Renal cortical epithelial cell (primary cell): ENCODE data around the gene AFP. TPM values are rescaled to one million over a fixed set of nuclear protein-coding genes. Genes with fewer than 3 reads are reported as not detected.

ENCODE experiments used
- DNase-seq: peaks from one replicate; pipeline ENCODE4 v3.0.0-alpha.2; 2011; ENCODE audit warnings: low read depth
- total RNA-seq: library from RNA; depleted of rRNA; stranded (reverse); fragments of >200 nt; gene quantifications from 2 replicates; pipeline ENCODE4 v1.2.3, GENCODE V29; 2014

Gene AFP
- total RNA-seq, 1 donor from 2014 or later: 0.75 TPM

DNA sequence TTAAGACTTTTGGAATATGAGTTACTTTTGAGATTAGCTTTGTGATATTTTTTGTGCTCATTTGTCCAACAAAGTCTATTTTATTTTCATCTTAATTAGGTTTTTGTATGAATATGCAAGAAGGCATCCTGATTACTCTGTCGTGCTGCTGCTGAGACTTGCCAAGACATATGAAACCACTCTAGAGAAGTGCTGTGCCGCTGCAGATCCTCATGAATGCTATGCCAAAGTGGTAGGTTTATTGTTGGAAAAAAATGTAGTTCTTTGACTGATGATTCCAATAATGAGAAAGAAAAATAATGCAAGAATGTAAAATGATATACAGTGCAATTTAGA, 21.1 kb upstream of the AFP start:
- DNase-seq: no peak

DNA sequence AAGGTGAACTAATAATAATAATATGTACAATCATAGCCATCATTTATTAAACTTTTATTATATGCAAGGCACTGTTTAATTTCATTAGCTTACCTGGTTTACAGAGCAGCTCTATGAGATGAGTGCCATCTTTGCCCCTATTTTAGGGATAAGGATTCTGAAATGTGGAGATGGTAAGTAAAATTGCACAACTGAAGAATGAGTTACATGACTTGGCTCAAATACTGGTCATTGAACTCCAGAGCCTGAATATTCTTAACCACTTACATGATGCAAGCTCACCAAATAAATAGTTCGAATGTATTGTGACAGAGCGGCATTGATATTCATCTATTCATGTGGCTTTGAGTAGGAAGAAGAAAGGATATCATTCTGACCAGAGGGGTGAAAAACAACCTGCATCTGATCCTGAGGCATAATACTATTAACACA, 20.2 kb upstream of the AFP start:
- peak; percentile 65 for DNase-seq

DNA sequence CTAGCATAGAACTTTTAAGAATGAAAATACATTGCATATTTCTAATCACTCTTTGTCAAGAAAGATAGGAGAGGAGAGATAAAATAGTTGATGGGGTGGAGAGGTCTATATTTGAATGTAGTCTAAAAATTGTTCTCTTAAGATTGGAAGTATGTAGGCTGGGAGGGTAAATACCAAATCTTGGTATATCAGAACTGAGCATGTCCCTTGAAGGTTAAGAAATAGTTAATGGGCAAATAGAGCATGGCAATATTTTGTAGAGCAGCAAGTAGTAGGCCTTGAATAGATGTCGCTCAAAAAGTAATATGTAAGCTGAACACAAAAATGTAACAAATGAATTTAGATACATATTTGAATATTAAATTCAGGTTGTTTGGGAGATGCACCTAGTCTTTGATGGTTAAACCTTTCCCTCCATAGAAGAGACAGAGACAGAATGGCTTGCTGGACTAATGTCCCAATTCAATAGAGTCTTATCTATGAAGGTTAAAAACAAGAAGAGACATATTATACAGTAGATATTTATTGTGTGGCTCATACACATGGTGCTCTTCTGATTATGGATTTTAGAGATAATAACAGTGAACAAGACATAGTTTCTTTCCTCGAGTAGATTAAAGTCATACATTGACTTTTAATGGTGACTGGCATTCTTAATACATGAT, 19.5 kb upstream of the AFP start:
- no peak for DNase-seq

DNA sequence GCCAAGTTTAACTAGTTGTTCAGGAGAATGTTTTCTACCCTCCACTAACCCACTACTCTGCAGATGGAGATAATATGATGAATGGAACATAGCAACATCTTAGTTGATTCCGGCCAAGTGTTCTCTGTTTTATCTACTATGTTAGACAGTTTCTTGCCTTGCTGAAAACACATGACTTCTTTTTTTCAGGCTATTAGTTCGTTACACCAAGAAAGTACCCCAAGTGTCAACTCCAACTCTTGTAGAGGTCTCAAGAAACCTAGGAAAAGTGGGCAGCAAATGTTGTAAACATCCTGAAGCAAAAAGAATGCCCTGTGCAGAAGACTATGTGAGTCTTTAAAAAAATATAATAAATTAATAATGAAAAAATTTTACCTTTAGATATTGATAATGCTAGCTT, 18.7 kb upstream of the AFP start:
- DNase-seq: no peak

- DNase-seq: peak; percentile 8
Measured at GRCh38 chr4:73417973-73418372, 18.0 kb upstream of the AFP start.

DNA sequence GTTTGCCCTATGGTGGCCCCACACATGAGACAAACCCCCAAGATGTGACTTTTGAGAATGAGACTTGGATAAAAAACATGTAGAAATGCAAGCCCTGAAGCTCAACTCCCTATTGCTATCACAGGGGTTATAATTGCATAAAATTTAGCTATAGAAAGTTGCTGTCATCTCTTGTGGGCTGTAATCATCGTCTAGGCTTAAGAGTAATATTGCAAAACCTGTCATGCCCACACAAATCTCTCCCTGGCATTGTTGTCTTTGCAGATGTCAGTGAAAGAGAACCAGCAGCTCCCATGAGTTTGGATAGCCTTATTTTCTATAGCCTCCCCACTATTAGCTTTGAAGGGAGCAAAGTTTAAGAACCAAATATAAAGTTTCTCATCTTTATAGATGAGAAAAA, 17.3 kb upstream of the AFP start:
- no peak for DNase-seq

DNA sequence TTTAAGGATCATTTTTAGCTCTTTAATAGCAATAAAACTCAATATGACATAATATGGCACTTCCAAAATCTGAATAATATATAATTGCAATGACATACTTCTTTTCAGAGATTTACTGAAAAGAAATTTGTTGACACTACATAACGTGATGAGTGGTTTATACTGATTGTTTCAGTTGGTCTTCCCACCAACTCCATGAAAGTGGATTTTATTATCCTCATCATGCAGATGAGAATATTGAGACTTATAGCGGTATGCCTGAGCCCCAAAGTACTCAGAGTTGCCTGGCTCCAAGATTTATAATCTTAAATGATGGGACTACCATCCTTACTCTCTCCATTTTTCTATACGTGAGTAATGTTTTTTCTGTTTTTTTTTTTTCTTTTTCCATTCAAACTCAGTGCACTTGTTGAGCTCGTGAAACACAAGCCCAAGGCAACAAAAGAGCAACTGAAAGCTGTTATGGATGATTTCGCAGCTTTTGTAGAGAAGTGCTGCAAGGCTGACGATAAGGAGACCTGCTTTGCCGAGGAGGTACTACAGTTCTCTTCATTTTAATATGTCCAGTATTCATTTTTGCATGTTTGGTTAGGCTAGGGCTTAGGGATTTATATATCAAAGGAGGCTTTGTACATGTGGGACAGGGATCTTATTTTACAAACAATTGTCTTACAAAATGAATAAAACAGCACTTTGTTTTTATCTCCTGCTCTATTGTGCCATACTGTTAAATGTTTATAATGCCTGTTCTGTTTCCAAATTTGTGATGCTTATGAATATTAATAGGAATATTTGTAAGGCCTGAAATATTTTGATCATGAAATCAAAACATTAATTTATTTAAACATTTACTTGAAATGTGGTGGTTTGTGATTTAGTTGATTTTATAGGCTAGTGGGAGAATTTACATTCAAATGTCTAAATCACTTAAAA, 16.6 kb upstream of the AFP start:
- no peak for DNase-seq

DNA sequence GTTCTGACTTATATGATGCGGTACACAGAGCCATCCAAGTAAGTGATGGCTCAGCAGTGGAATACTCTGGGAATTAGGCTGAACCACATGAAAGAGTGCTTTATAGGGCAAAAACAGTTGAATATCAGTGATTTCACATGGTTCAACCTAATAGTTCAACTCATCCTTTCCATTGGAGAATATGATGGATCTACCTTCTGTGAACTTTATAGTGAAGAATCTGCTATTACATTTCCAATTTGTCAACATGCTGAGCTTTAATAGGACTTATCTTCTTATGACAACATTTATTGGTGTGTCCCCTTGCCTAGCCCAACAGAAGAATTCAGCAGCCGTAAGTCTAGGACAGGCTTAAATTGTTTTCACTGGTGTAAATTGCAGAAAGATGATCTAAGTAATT, 15.4 kb upstream of the AFP start:
- DNase-seq: no peak

DNA sequence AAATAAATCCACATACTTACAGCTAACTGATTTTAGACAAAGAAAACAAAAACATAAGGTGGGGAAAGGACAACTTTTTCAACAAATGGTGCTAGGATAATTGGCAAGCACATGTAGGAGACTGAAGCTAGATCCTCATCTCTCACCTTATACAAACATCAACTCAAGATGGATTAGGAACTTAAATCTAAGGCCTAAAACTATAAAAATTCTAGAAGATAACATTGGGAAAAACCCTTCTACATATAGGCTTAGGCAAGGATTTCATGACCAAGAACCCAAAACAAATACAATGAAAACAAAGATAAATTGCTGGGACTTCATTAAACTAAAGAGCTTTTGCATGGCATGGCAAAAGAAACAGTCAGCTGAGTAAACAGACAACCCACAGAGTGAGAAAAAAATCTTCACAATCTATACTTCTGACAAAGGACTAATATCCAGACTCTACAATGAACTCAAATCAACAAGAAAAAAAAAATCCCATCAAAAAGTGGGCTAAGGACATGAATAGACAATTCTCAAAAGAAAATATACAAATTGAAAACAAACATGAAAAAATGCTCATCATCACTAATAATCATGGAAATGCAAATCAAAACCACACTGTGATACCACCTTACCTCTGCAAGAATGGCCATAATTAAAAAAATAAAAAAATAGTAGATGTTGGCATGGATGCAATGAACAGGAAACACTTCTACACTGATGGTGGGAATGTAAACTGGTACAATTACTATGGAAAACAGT, 14.1 kb upstream of the AFP start:
- DNase-seq: no peak

GRCh38 chr4:73422458-73422752, 13.6 kb upstream of the AFP start:
- no peak for DNase-seq

DNA sequence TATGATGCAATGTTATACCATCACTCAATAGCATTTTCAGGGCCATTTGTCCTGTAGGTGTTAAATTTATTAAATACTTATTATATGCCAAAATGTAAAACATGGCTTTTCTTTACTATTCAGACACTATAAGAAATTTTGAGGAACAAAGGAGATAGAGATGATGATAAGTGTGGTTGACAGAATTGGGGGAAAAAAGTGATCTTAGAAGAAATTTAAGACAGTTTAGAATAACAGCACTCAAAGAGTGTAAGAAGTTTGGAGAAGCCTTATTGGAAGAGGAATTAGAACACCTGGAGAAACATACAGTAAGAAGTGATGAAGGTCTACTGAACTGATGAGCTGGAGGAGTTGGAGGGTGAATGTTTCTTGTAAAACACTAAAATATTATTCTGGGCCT, 12.8 kb upstream of the AFP start:
- no peak for DNase-seq

DNA sequence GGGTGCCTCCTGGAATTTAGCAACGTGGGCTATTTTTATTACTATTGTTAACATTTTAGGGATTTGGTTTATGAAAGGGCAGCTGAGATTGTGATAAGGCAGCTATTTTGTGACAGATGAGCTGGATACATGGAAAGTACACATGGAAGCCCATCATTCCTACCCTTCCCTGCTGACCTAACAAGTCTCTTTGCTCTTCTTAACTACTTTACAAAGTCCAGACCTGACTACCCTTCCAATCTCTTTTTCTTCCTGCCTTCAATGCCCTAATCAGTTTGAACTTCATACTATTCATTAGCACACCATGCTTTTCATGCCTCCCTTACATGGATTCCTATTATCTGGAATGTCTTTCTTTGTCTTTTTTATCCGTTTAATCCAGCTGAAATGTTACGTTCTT, 9.4 kb upstream of the AFP start:
- no peak for DNase-seq

- DNase-seq: no peak
Measured at GRCh38 chr4:73429118-73429517, 6.9 kb upstream of the AFP start.

GRCh38 chr4:73429826-73430587, 6.0 kb upstream of the AFP start:
- no peak for DNase-seq

DNA sequence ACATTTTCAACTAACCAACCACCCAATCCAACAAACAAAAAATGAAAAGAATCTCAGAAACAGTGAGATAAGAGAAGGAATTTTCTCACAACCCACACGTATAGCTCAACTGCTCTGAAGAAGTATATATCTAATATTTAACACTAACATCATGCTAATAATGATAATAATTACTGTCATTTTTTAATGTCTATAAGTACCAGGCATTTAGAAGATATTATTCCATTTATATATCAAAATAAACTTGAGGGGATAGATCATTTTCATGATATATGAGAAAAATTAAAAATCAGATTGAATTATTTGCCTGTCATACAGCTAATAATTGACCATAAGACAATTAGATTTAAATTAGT, 4.2 kb upstream of the AFP start:
- DNase-seq: no peak

DNA sequence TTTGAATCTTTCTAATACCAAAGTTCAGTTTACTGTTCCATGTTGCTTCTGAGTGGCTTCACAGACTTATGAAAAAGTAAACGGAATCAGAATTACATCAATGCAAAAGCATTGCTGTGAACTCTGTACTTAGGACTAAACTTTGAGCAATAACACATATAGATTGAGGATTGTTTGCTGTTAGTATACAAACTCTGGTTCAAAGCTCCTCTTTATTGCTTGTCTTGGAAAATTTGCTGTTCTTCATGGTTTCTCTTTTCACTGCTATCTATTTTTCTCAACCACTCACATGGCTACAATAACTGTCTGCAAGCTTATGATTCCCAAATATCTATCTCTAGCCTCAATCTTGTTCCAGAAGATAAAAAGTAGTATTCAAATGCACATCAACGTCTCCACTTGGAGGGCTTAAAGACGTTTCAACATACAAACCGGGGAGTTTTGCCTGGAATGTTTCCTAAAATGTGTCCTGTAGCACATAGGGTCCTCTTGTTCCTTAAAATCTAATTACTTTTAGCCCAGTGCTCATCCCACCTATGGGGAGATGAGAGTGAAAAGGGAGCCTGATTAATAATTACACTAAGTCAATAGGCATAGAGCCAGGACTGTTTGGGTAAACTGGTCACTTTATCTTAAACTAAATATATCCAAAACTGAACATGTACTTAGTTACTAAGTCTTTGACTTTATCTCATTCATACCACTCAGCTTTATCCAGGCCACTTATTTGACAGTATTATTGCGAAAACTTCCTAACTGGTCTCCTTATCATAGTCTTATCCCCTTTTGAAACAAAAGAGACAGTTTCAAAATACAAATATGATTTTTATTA, 3.6 kb upstream of the AFP start:
- no peak for DNase-seq

- DNase-seq: no peak
Measured at GRCh38 chr4:73433140-73433539, 2.9 kb upstream of the AFP start.

GRCh38 chr4:73434311-73434710, 1.7 kb upstream of the AFP start:
- DNase-seq: peak; percentile 37

DNA sequence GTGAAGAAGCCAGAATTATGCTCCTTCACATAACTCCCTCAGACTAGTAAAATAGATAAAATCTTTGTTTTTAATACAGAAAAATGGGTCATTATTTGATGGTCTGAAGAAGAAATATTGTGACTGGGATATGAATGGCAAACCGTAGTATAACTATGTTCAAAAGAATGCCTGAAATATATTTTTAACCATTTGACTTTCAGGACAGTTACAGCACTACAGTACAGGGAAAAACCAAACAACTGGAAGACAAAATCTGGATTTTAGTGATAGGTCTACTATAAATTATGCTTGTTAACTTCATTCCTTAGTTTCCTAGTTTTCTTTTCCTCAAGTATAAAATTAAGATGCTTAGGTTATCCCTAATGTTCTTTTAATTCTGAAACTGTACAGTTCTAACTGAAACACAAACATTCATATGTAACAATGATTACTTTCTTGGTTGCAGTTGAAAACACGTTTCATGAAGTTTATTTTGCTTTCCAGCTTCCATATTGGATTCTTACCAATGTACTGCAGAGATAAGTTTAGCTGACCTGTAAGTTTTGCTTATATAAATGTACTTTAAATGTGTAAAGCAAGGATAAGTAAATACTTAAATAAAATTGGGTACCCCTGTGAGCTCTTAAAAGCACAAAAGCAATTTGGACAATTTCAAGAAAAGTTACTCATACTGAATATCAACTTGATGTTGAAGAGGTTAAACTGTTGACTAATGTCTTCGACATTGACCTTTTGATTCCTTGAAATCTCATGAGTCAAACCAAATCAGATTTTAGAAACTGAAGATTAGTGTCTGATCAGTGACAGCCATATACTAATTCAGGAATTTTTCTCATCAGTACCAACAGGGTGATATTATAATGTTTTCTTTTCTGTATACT, 895 bp downstream of the AFP start:
- DNase-seq: no peak

DNA sequence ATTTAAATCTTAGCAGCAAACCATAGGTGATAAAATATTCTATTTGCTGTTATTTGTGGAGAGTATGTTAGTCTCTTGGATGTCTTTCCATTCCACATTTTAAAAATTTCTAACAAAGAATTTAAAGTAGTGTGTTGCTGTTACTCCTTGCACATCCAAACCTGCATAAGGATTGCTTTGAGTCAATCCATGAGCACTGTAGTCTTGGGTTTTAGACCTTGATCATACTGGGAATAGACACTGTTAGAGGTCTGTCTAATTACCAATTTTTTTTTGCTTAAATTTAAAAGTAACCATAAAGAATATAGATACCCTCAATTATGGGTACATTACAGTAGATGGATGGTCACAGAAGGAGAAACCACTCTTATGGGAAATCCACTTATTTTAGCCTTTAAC, 1.5 kb downstream of the AFP start:
- DNase-seq: no peak
